SIG-M5 (cell line): ENCODE data around the gene LCLAT1.
"Not testable (repeated sequence)": the region's sequence is repeated elsewhere in the genome, so short reads cannot be mapped to it uniquely, and the experiment has no call there.

Experiments
- DNase-seq: peaks from one replicate; lab custom pipeline; 2025; lab: John Stamatoyannopoulos, UW

Gene LCLAT1

DNA sequence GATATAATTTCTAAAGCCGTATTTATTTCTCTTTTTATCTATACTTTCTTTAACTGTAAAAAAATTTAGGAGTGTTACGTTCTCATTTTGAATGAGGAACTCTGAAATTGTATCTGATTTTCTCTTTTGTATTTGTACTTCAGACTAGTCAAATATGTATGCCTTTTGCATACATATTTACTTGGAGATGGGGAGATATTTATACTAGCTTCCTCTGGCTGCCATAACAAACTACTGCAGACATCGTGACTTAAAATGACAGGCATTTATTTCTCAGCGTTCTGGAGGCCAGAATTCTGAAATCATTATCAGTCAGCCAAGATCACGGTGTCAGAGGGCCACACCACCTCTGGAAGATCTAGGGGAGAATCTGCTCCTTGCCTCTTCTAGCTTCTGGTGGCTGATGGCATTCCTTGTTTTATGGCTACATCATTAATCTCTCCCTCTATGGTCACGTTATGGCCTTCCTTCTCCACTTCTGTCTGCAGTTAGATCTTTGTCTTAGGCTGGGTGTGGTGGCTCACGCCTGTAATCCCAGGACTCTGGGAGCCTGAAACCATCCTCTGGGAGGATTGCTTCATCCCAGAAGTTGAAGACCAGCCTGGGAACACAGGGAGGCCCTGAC lies 8.2 kb downstream of the LCLAT1 start:
- no peak for DNase-seq

DNA sequence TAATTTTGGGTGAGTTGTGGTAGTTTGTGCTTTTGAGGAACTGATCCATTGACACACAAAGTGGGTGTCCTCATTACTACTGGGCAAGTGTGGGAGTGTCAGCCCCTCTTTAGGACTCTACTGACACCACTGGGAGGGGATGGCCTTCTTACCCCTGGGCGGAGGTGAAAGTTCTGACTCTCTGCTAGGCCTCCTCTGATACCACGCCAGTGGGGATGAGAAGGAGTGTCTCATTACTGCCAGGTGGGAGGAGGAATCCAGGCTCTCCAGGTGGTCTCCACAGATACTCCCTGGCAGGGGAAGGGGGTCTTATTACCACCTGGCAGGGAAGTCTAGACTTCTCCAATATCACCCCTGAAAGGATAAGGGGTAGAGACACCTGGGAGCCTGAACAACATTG lies 9.1 kb downstream of the LCLAT1 start:
- DNase-seq: no peak

DNA sequence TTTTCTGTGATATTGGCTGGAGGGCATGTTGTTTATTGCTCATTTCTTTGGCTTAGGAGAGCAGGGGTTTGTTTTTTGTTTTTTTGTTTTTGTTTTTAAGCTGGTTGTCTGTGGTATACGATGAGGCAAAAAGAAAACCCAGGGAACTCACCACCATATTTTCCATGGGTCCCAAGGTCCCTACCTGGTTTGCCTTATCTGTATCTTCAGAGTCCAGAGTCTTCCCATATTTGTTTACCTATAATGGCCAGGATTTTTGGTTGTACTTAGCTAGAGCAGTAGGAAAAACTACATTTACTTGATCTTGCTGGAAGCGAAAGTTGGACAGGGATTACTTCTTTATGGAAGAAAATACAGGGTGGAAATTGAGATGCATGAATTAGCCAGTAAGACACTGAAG lies 9.5 kb downstream of the LCLAT1 start:
- DNase-seq: no peak

DNA sequence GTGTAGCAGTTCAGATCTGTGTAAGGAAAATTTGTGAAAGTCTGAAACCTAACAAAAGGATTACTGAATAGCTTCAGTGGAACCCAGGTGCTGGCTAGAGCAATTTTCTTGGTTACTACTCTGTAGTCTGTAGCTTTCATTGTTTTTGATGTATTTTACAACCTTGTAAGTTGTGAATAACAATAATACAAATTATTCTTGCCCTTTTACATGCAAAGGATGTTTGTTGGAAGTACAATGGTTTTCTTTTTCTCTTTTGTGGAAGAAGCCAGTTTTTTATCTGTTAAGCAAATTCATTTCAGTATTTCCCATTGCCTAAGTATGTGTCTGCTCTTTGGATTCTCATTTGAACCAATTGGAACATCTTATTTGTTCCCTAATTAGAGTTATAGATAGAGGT lies 10.2 kb downstream of the LCLAT1 start:
- no peak for DNase-seq

DNA sequence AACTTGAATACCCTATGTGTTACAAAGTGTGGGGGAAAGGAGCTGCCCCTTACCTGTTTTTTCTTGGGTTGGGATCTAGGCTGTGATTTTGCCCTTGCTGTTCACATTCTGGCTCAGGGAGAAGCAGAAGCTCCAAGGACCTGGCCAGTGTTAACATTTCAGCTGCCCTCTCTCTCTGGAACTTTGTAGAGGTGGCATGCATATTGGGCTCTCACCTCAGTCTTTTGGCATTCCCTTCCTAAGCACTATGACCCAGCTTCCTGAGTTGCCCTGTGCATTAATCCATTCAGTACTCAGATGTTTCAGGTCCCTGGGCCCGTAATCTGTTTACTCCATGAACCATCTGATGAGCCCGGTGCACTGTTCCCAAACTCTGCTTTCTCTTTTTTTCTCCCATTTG lies 12.1 kb downstream of the LCLAT1 start:
- no peak for DNase-seq

DNA sequence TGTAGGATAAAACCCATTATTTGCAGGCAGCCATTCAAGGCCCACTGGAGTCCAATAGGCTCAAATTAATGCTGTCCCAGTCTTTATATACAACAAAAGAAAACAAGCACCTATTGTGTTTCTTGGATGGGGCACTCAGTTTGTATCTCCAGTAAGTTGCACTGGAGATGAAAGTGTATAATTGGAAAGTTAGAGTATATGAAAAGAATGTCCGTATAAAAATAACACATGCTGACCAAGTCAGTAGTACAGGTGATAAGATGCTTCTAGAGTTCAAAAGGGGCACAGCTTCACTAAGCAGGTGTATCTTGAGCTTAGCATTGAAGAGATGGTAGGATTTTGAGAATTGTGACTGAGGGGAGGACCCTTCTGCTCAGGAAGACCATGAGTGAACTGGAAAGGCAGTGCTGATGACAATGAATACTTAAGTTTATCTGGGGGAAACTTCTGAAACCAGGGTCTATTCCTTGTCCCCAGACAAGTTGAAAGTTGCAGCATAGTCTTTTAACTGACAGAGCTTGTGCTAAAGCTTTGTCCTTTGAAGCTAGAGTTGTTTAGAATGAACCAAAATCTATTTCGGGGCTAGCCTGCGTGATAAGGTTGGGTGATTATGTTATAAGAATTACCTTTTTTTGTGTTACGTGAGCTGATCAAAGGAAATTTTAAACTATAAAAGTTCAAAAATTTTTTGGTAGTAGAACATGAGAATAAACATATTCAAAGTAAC lies 15.2 kb downstream of the LCLAT1 start:
- DNase-seq: no peak

DNA sequence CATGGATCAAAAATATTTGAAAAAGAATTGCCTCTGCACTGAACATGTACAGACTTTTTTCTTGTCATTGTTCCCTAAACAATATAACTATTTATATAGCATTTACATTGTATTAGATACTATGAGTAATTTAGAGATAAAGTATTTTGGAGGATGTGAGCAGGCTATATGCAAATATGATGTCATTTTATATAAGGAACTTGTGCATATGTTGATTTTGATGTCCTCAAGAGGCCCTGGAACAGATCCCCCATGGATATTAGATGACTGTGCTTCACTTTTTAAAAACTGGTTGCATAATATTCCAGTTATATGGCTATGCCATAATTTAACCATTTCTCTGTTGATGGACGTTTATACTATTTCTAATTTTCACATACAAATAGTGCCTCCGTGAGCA lies 16.5 kb downstream of the LCLAT1 start:
- no peak for DNase-seq

DNA sequence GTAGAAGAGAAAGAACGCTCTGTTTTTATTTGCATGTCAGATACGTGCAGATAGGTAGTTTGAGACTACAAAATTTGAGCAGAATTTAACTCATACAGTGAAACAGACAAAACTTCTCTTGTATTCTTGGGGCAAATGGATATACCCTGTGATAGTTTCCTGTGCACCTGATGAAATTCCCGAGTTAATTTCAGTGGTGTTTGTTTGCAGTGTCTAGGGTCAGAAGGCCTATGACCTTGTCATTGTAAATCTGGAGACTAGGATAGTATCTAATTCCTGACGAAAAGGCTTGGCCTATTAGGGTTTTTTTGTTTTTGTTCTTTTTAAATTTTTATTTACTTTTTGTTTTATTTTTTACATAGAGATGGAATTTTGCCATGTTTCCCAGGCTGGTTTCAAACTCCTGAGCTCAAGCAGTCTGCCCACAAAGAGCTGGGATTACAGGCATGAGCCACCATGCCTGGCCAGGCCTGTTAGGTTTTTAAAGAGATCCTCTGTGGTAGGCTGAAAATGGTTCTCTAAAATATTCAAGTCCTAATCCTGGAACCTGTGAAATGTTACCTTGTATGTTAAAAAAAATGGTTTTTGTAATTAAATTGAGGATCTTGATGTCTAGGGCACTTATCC lies 17.6 kb downstream of the LCLAT1 start:
- no peak for DNase-seq

DNA sequence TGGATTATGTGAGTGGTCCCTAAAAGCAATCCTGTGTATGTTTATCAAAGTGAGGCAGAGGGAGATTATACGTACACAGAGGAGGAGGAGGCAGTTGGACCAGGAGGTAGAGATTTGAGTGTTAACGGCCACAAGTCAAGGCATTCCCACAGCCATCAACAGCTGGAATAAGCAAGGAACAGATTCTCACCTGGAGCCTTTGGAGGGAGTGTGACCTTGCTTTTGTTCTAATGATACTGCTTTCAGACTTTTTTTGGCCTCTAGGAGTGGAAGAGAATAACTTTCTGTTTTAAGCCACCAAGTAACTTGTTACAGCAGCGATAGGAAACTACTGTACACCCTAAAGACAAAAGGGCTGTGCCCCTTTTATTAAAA lies 18.1 kb downstream of the LCLAT1 start:
- DNase-seq: no peak

DNA sequence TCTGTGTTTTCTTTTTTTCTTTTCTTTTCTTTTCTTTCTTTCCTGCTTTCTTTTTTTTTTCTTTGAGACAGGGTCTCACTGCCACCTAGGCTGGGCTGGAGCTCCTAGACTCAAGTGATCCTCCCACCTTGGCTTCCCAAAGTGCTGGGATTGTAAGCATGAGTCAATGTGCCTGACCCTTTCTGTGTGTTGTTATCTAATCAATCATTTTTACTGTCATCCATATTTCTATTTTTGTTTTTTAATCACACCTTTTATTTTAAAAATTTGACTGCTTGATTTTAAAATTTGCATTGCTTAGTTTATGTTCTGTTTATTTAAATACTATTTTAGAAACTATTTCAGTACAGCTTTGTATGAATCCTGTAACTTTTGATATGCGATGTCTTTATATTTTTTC lies 19.2 kb downstream of the LCLAT1 start:
- no peak for DNase-seq

DNA sequence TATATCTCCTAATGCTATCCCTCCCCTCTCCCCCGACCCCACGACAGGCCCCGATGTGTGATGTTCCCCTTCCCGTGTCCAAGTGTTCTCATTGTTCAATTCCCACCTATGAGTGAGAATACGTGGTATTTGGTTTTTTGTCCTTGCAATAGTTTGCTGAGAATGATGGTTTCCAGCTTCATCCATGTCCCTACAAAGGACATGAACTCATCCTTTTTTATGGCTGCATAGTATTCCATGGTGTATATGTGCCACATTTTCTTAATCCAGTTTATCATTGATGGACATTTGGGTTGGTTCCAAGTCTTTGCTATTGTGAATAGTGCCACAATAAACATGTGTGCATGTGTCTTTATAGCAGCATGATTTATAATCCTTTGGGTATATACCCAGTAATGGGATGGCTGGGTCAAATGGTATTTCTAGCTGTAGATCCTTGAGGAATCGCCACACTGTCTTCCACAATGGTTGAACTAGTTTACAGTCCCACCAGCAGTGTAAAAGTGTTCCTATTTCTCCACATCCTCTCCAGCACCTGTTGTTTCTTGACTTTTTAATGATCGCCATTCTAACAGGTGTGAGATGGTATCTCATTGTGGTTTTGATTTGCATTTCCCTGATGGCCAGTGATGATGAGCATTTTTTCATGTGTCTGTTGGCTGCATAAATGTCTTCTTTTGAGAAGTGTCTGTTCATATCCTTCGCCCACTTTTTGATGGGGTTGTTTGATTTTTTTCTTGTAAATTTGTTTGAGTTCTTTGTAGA lies 20.2 kb downstream of the LCLAT1 start:
- DNase-seq: not testable (repeated sequence)

DNA sequence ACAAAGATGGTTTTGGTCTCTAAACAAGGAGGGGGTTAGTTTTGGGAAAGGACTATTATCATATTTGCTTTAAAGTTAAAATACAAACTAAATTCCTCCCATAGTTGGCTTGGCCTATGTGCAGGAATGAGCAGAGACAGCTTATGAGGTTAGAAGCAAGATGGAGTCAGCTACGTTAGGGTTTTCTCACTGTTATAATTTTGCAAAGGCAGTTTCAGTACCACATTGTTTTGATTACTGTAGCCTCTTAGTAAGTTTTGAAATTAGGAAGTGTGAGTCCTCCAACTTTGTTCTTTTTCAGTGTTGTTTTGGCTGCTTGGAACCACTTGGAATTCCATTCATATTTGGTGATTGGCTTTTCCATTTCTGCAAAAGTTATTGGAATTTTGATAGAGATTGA lies 23.4 kb downstream of the LCLAT1 start:
- DNase-seq: no peak

DNA sequence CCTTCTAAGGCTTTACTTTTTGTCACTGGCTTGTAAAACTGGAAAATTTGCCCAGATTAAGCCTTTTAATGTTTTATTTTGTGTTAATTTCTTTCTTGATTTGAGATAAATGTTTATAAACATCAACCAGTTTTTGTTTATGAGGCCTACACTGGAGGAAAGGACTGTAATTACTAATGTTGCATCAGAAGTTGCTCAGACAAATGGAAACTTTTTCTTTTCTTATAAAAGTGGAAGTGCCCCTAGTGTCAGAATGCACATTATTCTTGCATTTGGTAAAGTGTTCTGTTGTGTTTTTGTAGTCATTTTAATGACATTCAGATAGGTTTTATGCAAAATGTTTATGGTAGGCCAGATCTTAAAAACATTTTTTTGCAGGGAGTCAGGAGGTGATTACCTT lies 25.3 kb downstream of the LCLAT1 start:
- no peak for DNase-seq

DNA sequence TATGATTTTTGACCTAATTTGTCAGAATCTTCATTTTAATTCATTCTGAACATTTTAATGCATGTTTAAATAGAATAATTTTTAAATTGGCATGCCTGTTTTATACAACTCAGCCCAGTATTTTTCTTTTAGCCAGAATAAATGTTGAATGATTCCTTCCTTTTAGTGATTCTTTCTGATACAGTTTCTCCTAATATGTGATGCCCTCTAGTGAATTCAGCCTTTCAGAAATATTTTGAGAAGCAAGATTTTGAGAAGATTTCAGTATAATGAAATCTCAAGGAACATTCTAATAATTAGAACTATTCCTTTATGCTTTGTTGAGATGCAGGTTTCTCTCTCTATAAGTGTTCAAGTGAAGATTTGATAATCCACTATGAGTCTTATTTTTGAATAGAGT lies 28.5 kb downstream of the LCLAT1 start:
- no peak for DNase-seq

DNA sequence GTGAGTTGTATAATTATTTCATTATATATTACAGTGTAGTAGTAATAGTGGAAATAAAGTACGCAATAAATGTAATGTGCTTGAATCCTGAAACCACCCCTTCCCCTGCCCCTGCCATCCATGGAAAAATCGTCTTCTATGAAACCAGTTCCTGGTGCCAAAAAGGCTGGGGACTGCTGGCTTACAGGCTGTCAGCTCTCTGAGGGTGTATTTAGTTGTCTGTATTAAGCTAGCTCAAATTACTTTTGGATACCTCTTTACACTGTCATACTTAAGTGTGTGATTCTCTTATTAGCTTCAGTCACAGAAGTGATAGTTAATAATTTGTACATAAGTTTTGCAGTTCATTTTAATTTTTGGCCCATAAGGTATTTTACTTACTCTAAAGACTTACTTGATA lies 29.6 kb downstream of the LCLAT1 start:
- DNase-seq: no peak

DNA sequence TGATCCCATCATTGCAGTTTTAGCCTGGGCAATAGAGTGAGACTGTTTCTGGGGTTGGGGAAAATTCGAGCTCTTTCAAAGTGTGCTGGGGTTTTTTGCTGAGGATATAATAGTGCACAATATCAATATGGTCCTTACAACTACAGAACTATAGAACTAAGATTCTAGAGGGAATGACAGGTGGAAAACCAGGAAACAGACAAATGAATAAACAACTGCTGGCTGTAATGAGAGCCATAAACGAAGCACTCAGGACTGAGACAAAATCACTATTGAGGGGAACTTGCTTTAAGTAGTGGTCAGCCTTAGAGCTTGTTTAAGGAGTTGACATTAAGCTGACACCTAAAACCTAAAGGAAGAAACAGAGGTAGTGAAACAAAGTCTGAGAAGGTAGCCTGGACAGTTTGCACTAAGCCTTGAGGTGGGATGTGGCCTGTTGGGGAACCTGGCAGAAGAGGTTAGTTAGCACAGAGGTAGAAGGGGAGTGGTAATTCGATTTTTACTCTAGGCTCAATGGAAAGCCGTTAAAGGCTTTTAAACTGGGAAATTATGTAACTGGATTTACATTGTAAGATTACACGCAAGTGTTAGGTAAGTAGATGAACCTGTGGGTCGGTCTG lies 33.8 kb downstream of the LCLAT1 start:
- DNase-seq: no peak

DNA sequence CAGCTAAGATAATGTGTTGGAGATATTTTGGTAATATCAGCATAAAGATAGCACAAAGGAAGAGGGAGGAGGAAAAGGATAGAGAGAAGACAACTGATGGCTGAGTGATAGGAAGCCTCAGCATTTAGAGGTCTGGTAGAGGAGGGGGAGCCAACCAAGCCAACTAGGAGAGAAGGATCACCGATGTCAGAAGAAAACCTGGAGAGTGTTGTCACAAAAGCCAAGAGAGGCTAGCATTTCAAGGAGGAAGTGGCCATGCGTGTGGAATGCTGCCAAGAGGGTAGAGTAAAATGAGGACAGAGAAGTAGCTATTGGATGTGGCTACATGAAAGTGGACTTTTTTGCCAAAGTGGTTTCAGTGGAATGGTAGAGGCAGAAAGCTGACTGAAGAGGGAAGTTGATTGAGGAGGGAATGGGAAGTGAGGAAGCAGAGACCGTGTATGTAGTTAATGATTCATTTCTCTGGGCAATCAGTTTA lies 34.3 kb downstream of the LCLAT1 start:
- DNase-seq: no peak

DNA sequence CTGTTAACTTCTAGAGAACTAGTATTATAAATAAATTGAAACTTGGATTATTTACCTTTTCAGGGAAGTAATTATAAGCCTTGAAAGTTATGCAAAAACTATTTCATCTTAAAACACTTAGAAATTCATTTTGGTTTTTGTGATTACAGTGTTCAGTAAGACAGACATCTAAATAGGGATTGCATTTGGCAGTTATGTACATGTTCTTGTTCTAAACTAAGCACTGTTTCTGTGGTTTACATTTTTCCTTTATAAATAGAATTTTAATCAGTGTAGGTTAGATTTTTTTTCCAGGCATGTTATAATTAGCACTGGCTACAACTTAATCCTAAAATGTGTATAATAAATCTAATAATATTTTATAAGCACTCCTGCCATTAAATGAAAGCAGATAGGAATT lies 35.0 kb downstream of the LCLAT1 start:
- no peak for DNase-seq

DNA sequence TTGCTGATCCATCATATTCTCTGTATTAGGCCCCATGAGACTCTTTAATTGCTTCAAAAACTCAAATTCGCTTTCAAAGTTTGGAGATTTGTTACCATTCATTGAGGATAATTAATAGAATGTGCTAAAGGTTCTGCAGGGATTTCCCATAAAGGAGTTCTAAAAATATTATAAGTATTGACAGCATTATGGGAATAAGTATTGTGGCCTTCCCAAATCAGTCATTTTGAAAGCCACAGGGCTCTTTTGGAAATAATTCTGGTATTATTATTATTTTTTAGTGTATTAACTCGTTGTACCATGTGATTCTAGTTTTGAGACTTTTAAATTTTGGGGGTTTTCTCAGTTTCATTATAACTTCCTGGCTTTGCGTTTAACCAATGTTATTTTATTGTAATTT lies 37.1 kb downstream of the LCLAT1 start:
- DNase-seq: no peak

DNA sequence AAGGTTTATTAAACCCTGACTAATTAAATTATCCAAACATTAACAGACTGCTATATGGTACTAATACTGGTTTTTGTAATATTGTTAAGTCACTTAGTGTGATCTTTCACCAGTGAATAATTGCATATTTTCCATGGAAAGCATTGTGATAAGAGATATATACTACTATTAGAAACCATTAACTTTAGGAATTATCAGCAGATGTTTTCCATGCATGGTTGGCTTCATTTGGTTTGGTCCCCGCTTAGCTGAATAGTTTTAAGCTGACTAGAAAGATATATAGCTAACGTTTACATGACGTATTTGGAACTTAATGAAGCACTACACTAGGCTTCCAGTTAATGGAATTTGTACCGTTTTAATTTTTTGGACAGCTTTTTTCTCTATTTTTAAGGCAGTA lies 37.9 kb downstream of the LCLAT1 start:
- DNase-seq: no peak

DNA sequence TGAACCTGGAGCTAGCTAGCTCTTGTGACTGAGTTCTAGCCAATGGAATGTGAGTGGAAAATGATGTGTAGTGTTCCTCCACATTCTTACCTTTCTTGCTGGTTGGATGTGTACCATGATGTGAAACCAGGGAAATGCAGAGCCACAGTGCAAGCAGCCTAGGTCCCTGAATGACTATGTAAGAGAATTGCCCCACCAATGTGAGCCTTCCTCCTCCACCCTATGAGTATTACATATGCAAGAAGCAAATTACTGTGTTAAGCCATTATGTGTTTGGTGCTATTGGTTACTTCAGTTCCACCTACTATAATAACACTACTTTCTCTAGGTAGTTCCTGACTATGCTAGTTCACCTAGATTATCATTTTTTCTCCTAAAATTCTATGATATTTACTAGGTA lies 39.6 kb downstream of the LCLAT1 start:
- DNase-seq: no peak

DNA sequence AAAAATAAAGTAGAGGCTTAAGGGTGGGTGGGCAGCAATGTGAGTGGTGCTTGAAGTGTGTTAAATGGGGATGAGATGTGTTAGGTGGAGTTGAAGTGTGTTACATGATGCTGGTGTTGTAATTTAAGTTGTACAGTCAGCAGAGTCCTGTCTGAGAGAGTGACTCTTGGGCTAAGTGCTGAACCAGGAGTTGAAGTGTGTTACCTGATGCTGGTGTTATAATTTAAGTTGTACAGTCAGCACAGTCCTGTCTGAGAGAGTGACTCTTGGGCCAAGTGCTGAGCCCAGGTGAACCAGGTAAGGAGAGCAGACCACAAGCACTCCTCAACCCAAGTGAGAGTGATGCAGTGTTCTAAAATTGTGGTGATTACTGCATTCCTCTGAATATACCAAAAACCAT lies 40.6 kb downstream of the LCLAT1 start:
- no peak for DNase-seq
